ENCODE measurements around the gene KDM3A. TPM values are rescaled to one million over a fixed set of nuclear protein-coding genes. Genes with fewer than 3 reads are reported as not detected.

Gene KDM3A
- total and polyA plus RNA-seq, 9 of the 15 experiments (the other 6 are each of a cell fraction or from before 2014, with no cell fraction given) = 7.5 to 95.4 (median 24.8) TPM

- BruUV-seq (replicated peaks) = no TSS peak
- Histone ChIP-seq H3K9me1 (ENCODE audit: control insufficient read depth, insufficient read depth, low read length) (no peaks in the 10 kb centered on the region), H3K4me2 (ENCODE audit: insufficient read depth, low read length) (peak overlapping the region; percentile 38; the same call in 1 of the 2 replicates), H3K79me2 (ENCODE audit: control insufficient read depth, insufficient read depth, low read length) (no peaks in the 10 kb centered on the region), H3K4me3 (no peak overlapping the region), H3K27me3 (ENCODE audit: control insufficient read depth in 2 of 2, insufficient read depth in 2 of 2, low read length in 2 of 2) (no peaks in the 10 kb centered on the region; a peak in 2 of 5 replicates), H3K4me1 (replicated peaks in 1 of 2; ENCODE audit: control insufficient read depth in 2 of 2, insufficient read depth in 2 of 2, low read length in 2 of 2) (peaks cover 0 to 9% of the 10 kb centered on the region in 2 experiments; a peak in 1 of 5 replicates), H3K36me3 (ENCODE audit: control insufficient read depth, insufficient read depth, low read length) (no peaks in the 10 kb centered on the region), H4K20me1 (replicated peaks; ENCODE audit: control insufficient read depth, insufficient read depth, low read length) (no peaks in the 10 kb centered on the region), H3K9ac (ENCODE audit: insufficient read depth in 1 of 2, low read depth in 2 of 2, low read length in 2 of 2) (no peak overlapping the region), H3K9me3 (replicated peaks; ENCODE audit: control insufficient read depth, insufficient read depth, low read depth, low read length) (no peaks in the 10 kb centered on the region), H3K27ac (ENCODE audit: extremely low read depth, low read depth, low read length) (no peak overlapping the region), H2AFZ (ENCODE audit: low read depth, low read length) (peak overlapping the region; percentile 76)
- CTCF ChIA-PET (ENCODE audit: low intra/inter-chr PET ratio) = no interaction called here
- WGBS (ENCODE audit: insufficient coverage, low coverage, missing lambda C conversion rate) = 14% methylated on average over 6 of the region's 6 CpGs
- ATAC-seq = peak; percentile 90
- POLR2A ChIA-PET = interaction anchor here (0.7 to 1.8 kb wide), 4 partner anchors 10 to 383 kb away, joined by 3 to 6 read pairs (median 4); partner anchors contain the start of gene KDM3A
- in situ Hi-C loops (cut with MboI) (loop anchor here (25.0 kb wide), 1 partner anchor 666 kb away; no protein-coding TSS in a partner anchor), intact Hi-C loops (cut with micrococcal nuclease) (loop anchor here (2.0 to 5.0 kb wide), 2 partner anchors 46 to 406 kb away; partner anchors contain the start of gene KDM3A)
- DNase-seq (ENCODE audit: extremely low read depth in 1 of 4, low spot score in 3 of 4) = peak; percentile 24 to 65 (median 34)
- peak; percentile 94 for FAIRE-seq
- TF ChIP-seq MYC (IDR thresholded peaks at IDR 0.05; ENCODE audit: low read depth, low read length) (0 out of 2 replicates have a peak, but pooled peaks have one; percentile 8), MYC (CRISPR knock-in tag; IDR thresholded peaks at IDR 0.05; ENCODE audit: borderline replicate concordance, low read depth) (no peak), TEAD1 (CRISPR knock-in tag; IDR thresholded peaks at IDR 0.05) (0 out of 4 replicates have a peak, but pooled peaks of 1 of the 2 experiments have one; percentile 42), SMC3 (conservative IDR thresholded peaks at IDR 0.05; ENCODE audit: insufficient read depth, low read depth, low read length) (peak; percentile 45), ZFP36 (IDR thresholded peaks at IDR 0.05; ENCODE audit: low read depth, low read length, partially characterized antibody) (peak; percentile 36), CHD1 (IDR thresholded peaks at IDR 0.05; ENCODE audit: low read length) (no peak), JUNB (CRISPR knock-in tag; conservative IDR thresholded peaks at IDR 0.05) (no peak), FOXK2 (conservative IDR thresholded peaks at IDR 0.05 in 1 of 2, IDR thresholded peaks at IDR 0.05 in 1 of 2; ENCODE audit: low read depth in 2 of 2) (no peak), FOSL1 (tag; conservative IDR thresholded peaks at IDR 0.05) (no peak), ZBTB7A (IDR thresholded peaks at IDR 0.05; ENCODE audit: borderline replicate concordance, control insufficient read depth, low read depth, low read length) (no peak), SOX6 (IDR thresholded peaks at IDR 0.05) (no peak), NFE2L1 (tag; IDR thresholded peaks at IDR 0.05; ENCODE audit: borderline replicate concordance, low read depth) (no peak), YY1 (IDR thresholded peaks at IDR 0.05; ENCODE audit: borderline replicate concordance in 1 of 3, control insufficient read depth in 1 of 3, extremely low read depth in 1 of 3, insufficient read depth in 3 of 3, insufficient read length in 1 of 3, insufficient replicate concordance in 2 of 3, low read depth in 1 of 3, low read length in 2 of 3) (peak in 1 of 3 experiments; percentile 55), TFAP4 (CRISPR knock-in tag; IDR thresholded peaks at IDR 0.05; ENCODE audit: borderline replicate concordance) (peak; percentile 39; the same call in 1 of the 2 replicates), SMARCA5 (IDR thresholded peaks at IDR 0.05) (no peak; the same call in 1 of the 2 replicates), DEAF1 (CRISPR knock-in tag; IDR thresholded peaks at IDR 0.05) (peak; percentile 84), TGIF2 (CRISPR knock-in tag; IDR thresholded peaks at IDR 0.05) (no peak), BCOR (IDR thresholded peaks at IDR 0.05) (peak; percentile 48; the same call in 1 of the 2 replicates), RCOR1 (IDR thresholded peaks at IDR 0.05; ENCODE audit: borderline replicate concordance in 1 of 2, low read depth in 2 of 2, low read length in 2 of 2) (peak in 1 of 2 experiments; percentile 61; a peak in 1 of 4 replicates), L3MBTL2 (IDR thresholded peaks at IDR 0.05) (peak; percentile 15; the same call in 1 of the 2 replicates)
Measured at GRCh38 chr2:86396291-86396785, 44.8 kb upstream of the KDM3A start.
